GM12878 (cell line): ENCODE results near the gene RBBP8NL. TPM values are rescaled to one million over a fixed set of nuclear protein-coding genes. Genes with fewer than 3 reads are reported as not detected.
A peak's percentile ranks its signal among the peaks of the same experiment; 100 is the strongest.

Experiments used
- ATF2 ChIP-seq: IDR thresholded peaks from 2 replicates; pipeline ENCODE4 v1.6.1; 2012; ENCODE audit warnings: low read length, inconsistent platforms
- ATF3 ChIP-seq: IDR thresholded peaks from 2 replicates; pipeline ENCODE4 v1.6.1; 2011; ENCODE audit warnings: low read depth, mild to moderate bottlenecking, low read length, moderate library complexity, borderline replicate concordance; ENCODE audit errors: extremely low read depth
- BCL3 ChIP-seq: IDR thresholded peaks from 2 replicates; pipeline ENCODE4 v1.6.1; 2011; ENCODE audit warnings: borderline replicate concordance, low read depth, mild to moderate bottlenecking, moderate library complexity, low read length; ENCODE audit not compliant: insufficient read depth, poor library complexity, severe bottlenecking
- BCLAF1 ChIP-seq: fragments of 450-650 bp; IDR thresholded peaks from 2 replicates; pipeline ENCODE4 v1.6.1; 2017; ENCODE audit warnings: antibody characterized with exemption, mild to moderate bottlenecking, moderate library complexity
- CREB1 ChIP-seq: IDR thresholded peaks from 2 replicates; pipeline ENCODE4 v1.6.1; 2012; ENCODE audit warnings: low read depth, mild to moderate bottlenecking, inconsistent platforms
- E2F4 ChIP-seq: IDR thresholded peaks from 2 replicates; pipeline ENCODE4 v1.6.1; 2012; ENCODE audit warnings: low read depth, low read length, improper control_type of control experiment
- ESRRA ChIP-seq: IDR thresholded peaks from 2 replicates; pipeline ENCODE4 v1.6.1; 2012; ENCODE audit warnings: mild to moderate bottlenecking, low read length, improper control_type of control experiment
- GABPA ChIP-seq: IDR thresholded peaks from 2 replicates; pipeline ENCODE4 v1.6.1; 2014; ENCODE audit warnings: antibody characterized with exemption, low read depth, mild to moderate bottlenecking, inconsistent platforms
- IKZF1 ChIP-seq: fragments of 450-650 bp; conservative IDR thresholded peaks from 2 replicates; pipeline ENCODE4 v1.6.1; 2017; ENCODE audit warnings: antibody characterized with exemption, mild to moderate bottlenecking
- IRF4 ChIP-seq: IDR thresholded peaks from 2 replicates; pipeline ENCODE4 v1.6.1; 2011; ENCODE audit warnings: low read depth, low read length
- KAT2A ChIP-seq: conservative IDR thresholded peaks from 2 replicates; pipeline ENCODE4 v1.6.1; 2011; ENCODE audit warnings: low read depth, low read length; ENCODE audit not compliant: control insufficient read depth
- KLF5 ChIP-seq: fragments of 450-650 bp; IDR thresholded peaks from 2 replicates; pipeline ENCODE4 v1.6.1; 2014; ENCODE audit warnings: mild to moderate bottlenecking; ENCODE audit not compliant: partially characterized antibody
- POLR2AphosphoS2 ChIP-seq: IDR thresholded peaks from 2 replicates; pipeline ENCODE4 v1.6.1; 2011; ENCODE audit warnings: low read depth, mild to moderate bottlenecking, low read length, improper control_type of control experiment, moderate library complexity
- POLR2AphosphoS5 ChIP-seq: IDR thresholded peaks from 2 replicates; pipeline ENCODE4 v1.6.1; 2011; ENCODE audit warnings: mild to moderate bottlenecking, low read length, inconsistent platforms
- SIN3A ChIP-seq: IDR thresholded peaks from 2 replicates; pipeline ENCODE4 v1.6.1; 2012; ENCODE audit warnings: low read depth, low read length, improper control_type of control experiment
- SREBF2 ChIP-seq: IDR thresholded peaks from 2 replicates; pipeline ENCODE4 v1.6.1; 2012; ENCODE audit warnings: mild to moderate bottlenecking, low read length
- SUZ12 ChIP-seq: fragments of 200-600 bp; sonication (generic); IDR thresholded peaks from one replicate; pipeline ENCODE4 v1.6.1; 2018; ENCODE audit warnings: antibody characterized with exemption, mild to moderate bottlenecking; ENCODE audit not compliant: unreplicated experiment
- TAF1 ChIP-seq: IDR thresholded peaks from 2 replicates; pipeline ENCODE4 v1.6.1; 2011; ENCODE audit warnings: mild to moderate bottlenecking, low read depth, low read length, borderline replicate concordance
- TBL1XR1 ChIP-seq: IDR thresholded peaks from 2 replicates; pipeline ENCODE4 v1.6.1; 2012; ENCODE audit warnings: low read depth, low read length, improper control_type of control experiment
- TCF12 ChIP-seq: IDR thresholded peaks from 2 replicates; pipeline ENCODE4 v1.6.1; 2011; ENCODE audit warnings: low read depth, mild to moderate bottlenecking, low read length
- WRNIP1 ChIP-seq: IDR thresholded peaks from 2 replicates; pipeline ENCODE4 v1.6.1; 2011; ENCODE audit warnings: low read depth, low read length, improper control_type of control experiment, borderline replicate concordance
- ZNF24 ChIP-seq: fragments of 450-650 bp; IDR thresholded peaks from 2 replicates; pipeline ENCODE4 v1.6.1; 2017; ENCODE audit warnings: antibody characterized with exemption, mild to moderate bottlenecking
- ZNF384 ChIP-seq: IDR thresholded peaks from 2 replicates; pipeline ENCODE4 v1.6.1; 2012; ENCODE audit warnings: low read depth, mild to moderate bottlenecking, low read length, improper control_type of control experiment, borderline replicate concordance
- ZZZ3 ChIP-seq: IDR thresholded peaks from 2 replicates; pipeline ENCODE4 v1.6.1; 2011; ENCODE audit warnings: low read depth; ENCODE audit not compliant: control insufficient read depth, insufficient read length
- polyA plus RNA-seq, 11 experiments: library from polyadenylated mRNA; depleted of rRNA in 4 of 11; unstranded in 6 of 11; stranded (reverse) in 5 of 11; fragments of >200 nt; fragmentation: Nextera tagmentation in 4 of 11; fragmentation: Illumina TruSeq in 1 of 11; extraction: Ambion mirVana in 4 of 11; extraction: Trizol in 1 of 11; gene quantifications; 1 replicate in 1 of 11; 2 replicates in 10 of 11; pipeline versions ENCODE4 v1.2.1 to v1.2.3, GENCODE V29; 2011 to 2016; ENCODE audit warnings: inconsistent platforms in 2 of 11, missing spikeins in 2 of 11, low read depth in 1 of 11
- total RNA-seq, 4 experiments: library from RNA; depleted of rRNA in 3 of 4; stranded (reverse); fragments of >200 nt in 3 of 4; fragmentation: Illumina TruSeq in 1 of 4; extraction: Trizol in 1 of 4; gene quantifications; 2 replicates each; pipeline versions ENCODE4 v1.2.1 to v1.2.3, GENCODE V29; 2013 to 2021

RBBP8NL gene
- total and polyA plus RNA-seq, 10 of the 15 experiments (the other 5 are each of a cell fraction or from before 2014, with no cell fraction given) = not detected

- peak; percentile 95 for TF ChIP-seq GABPA
- TF ChIP-seq SREBF2 = peak; percentile 65
- TF ChIP-seq ZNF384 = no peak
- TF ChIP-seq IRF4 = no peak
- TF ChIP-seq TBL1XR1 = peak; percentile 38; the same call in 1 of the 2 replicates
- no peak for TF ChIP-seq BCLAF1
- TF ChIP-seq ZZZ3 = no peak
- peak; percentile 94 for TF ChIP-seq POLR2AphosphoS5
- TF ChIP-seq WRNIP1 = no peak
- TF ChIP-seq BCL3 = peak; percentile 49
- TF ChIP-seq SUZ12 = no peak
- TF ChIP-seq TCF12 = peak; percentile 80
- peak; percentile 93 for TF ChIP-seq TAF1
- TF ChIP-seq E2F4 = no peak
- TF ChIP-seq ATF3 = no peak
- peak; percentile 80 for TF ChIP-seq KLF5
- no peak for TF ChIP-seq ATF2
- TF ChIP-seq KAT2A = no peak
- TF ChIP-seq CREB1 = peak; percentile 86
- TF ChIP-seq POLR2AphosphoS2 = no peak
- no peak for TF ChIP-seq ESRRA
- TF ChIP-seq ZNF24 = no peak
- 0 out of 2 replicates have a peak, but pooled peaks have one; percentile 83 for TF ChIP-seq SIN3A
- peak; percentile 87 for TF ChIP-seq IKZF1
Observed at GRCh38 chr20:62386383-62387218, 40.7 kb downstream of the RBBP8NL start, which contains the start of gene RPS21 (continued).
